Heart left ventricle (tissue), 16 donors: ENCODE data around the gene ZBED1. TPM values are rescaled to one million over a fixed set of nuclear protein-coding genes. Genes with fewer than 3 reads are reported as not detected.

Source experiments
- ATAC-seq, 4 donors: fragments of 200-7000 bp; cut with Tn5 transposase; one replicate each; pipeline ENCODE4 v1.9.1; 2020 to 2022; ENCODE audit warnings: moderate library complexity in 4 of 4, mild to moderate bottlenecking in 3 of 4, moderate number of reproducible peaks in 1 of 4
- DNase-seq, 5 donors: peaks; one replicate each; pipeline ENCODE4 v3.0.0-alpha.2; 2020
- H3K27ac ChIP-seq, 12 donors: fragments of 200-600 bp; sonication (generic) in 4 of 12; one replicate each; pipeline versions ENCODE4 v1.5.0 to v1.8.0; 2016 to 2022; ENCODE audit warnings: mild to moderate bottlenecking in 2 of 12
- H3K27me3 ChIP-seq, 9 donors: fragments of 200-600 bp; sonication (generic) in 2 of 9; one replicate each; pipeline versions ENCODE4 v1.5.1 to v1.8.0; 2016 to 2022; ENCODE audit warnings: mild to moderate bottlenecking in 3 of 9
- H3K36me3 ChIP-seq, 9 donors: fragments of 200-600 bp; sonication (generic) in 2 of 9; one replicate each; pipeline versions ENCODE4 v1.5.0 to v1.8.0; 2018 to 2022; ENCODE audit warnings: mild to moderate bottlenecking in 2 of 9
- H3K4me1 ChIP-seq, 12 donors: fragments of 200-600 bp; sonication (generic) in 4 of 12; one replicate each; pipeline versions ENCODE4 v1.5.0 to v1.8.0; 2016 to 2022; ENCODE audit warnings: mild to moderate bottlenecking in 3 of 12
- H3K4me3 ChIP-seq, 12 donors: fragments of 200-600 bp; sonication (generic) in 4 of 12; one replicate each; pipeline versions ENCODE4 v1.5.0 to v1.8.0; 2017 to 2022; ENCODE audit warnings: mild to moderate bottlenecking in 9 of 12, moderate library complexity in 4 of 12
- H3K9me3 ChIP-seq, 12 donors: fragments of 200-600 bp; sonication (generic) in 4 of 12; one replicate each; pipeline versions ENCODE4 v1.5.0 to v1.8.0; 2016 to 2022; ENCODE audit warnings: mild to moderate bottlenecking in 1 of 12
- POLR2A ChIP-seq, 2 donors: fragments of 450-650 bp; IDR thresholded peaks; one replicate each; pipeline ENCODE4 v1.6.1; 2017; ENCODE audit warnings: antibody characterized with exemption in 2 of 2, mild to moderate bottlenecking in 2 of 2, moderate library complexity in 2 of 2
- WGBS, 4 donors: extraction: QIAGEN DNeasy Blood & Tissue Kit in 2 of 4; methylation state at CpG; one replicate each; pipeline versions ENCODE4 v1.1.5 to v1.1.7; 2013 to 2018; 5-methylcytosine and 5-hydroxymethylcytosine counted together
- intact Hi-C, 10 donors: fragments of 100-400 bp; cut with DNase I; formaldehyde crosslinking; loops; one replicate each; pipeline versions ENCODE4 v1.11.1 to v1.14.2; 2022
- polyA plus RNA-seq, 2 donors: library from polyadenylated mRNA; stranded (reverse); fragments of 200-250 nt; gene quantifications; one replicate each; pipeline ENCODE4 v1.2.3, GENCODE V29; 2013
- total RNA-seq, 9 donors: library from RNA; depleted of rRNA in 2 of 9; stranded (reverse); fragments of >200 nt in 2 of 9; fragmentation: NEBNext Ultra II Directional in 3 of 9; extraction: Animal tissue kit (Norgen Biotek cat#: 25700) in 3 of 9; gene quantifications; one replicate each; pipeline versions ENCODE4 v1.1.0 to v1.2.4, GENCODE V29; 2016 to 2023
- TF ChIP-seq, protein P1 (sequence below), 12 donors: fragments of 200-600 bp; sonication (generic) in 4 of 12; IDR thresholded peaks; one replicate each; pipeline versions ENCODE4 v1.5.0 to v1.8.0; 2018 to 2022; ENCODE audit warnings: antibody characterized with exemption in 12 of 12, mild to moderate bottlenecking in 5 of 12
- donor health status: ischemic (EF 13 %, LVEDD 7.1; RV severe dilation, severe dysfunction).
- donor health status: healthy with polysubstance abuse.
- donor health status: DM: no; HTN: yes; CAD: no.
- donor health status: DM: no; HTN: no; CAD: no.
- donor health status: ischemic (EF 25% LVEDD 6.9; RV normal size, moderate dysfunction).
- donor health status: ischemic (EF 25% LVEDD 5.7; RV mildly dilated, moderate dysfunction).
- donor health status: healthy.
- donor health status: DM: yes; HTN: yes; CAD: no.
- donor health status: ischemic (EF 35%, LVEDD 5.7; RV mildly dilated, moderate dysfunction).
- donor health status: nonischemic (EF 11% LVEDD 7.7; RV severe dilation, severe dysfunction).
- donor health status: DM: yes; HTN: yes; CAD: no.
- donor health status: PGD.
- donor health status: ischemic (EF 29% LVEDD 5.4; RV normal size, mild dysfunction).
- donor health status: nonischemic (EF 23%, LVEDD 6.1; RV moderate dilation, normal function).

Gene ZBED1
- total and polyA plus RNA-seq, 11 donors: 25.9 to 87.1 (median 59.5) TPM

DNA sequence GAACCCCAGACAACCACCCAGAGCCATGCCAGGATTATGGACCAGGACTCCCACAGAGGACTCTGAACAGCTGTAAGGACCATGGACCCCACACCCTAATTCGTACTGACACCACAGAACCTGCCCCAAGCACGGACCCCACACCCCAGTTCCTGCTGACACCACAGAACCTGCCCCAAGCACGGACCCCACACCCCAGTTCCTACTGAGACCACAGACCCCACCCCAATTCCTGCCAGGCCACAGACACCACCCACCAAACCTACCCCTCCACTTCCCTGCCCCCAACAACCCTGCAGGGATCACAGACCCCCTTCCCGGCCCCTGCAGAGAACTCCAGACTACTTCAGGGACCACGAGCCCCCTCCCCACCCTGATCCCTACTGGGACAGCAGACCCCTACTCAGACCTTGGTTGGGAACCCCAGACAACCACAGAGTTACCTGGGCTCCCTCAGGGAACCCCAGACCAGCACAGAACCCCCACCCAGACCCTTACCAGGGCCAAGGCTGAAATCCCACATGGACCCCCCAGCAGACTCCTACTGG lies 1.4 kb upstream of the ZBED1 start:
- no peaks in the 10 kb centered on the region for H3K9me3 ChIP-seq
- DNase-seq (no peak), ATAC-seq (no peak)
- no peak for TF ChIP-seq POLR2A (IDR thresholded peaks at IDR 0.05)
- TF ChIP-seq, protein P1, sequence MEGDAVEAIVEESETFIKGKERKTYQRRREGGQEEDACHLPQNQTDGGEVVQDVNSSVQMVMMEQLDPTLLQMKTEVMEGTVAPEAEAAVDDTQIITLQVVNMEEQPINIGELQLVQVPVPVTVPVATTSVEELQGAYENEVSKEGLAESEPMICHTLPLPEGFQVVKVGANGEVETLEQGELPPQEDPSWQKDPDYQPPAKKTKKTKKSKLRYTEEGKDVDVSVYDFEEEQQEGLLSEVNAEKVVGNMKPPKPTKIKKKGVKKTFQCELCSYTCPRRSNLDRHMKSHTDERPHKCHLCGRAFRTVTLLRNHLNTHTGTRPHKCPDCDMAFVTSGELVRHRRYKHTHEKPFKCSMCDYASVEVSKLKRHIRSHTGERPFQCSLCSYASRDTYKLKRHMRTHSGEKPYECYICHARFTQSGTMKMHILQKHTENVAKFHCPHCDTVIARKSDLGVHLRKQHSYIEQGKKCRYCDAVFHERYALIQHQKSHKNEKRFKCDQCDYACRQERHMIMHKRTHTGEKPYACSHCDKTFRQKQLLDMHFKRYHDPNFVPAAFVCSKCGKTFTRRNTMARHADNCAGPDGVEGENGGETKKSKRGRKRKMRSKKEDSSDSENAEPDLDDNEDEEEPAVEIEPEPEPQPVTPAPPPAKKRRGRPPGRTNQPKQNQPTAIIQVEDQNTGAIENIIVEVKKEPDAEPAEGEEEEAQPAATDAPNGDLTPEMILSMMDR (IDR thresholded peaks at IDR 0.05): no peak
- no peak overlapping the region for H3K4me3 ChIP-seq
- H3K36me3 ChIP-seq: peaks cover 0 to under 1% (median 0%) of the 10 kb centered on the region in 9 donors
- no peaks in the 10 kb centered on the region for H3K27me3 ChIP-seq
- intact Hi-C loops: no loop called here
- peaks cover 0 to 32% (median 27%) of the 10 kb centered on the region in 12 donors for H3K4me1 ChIP-seq
- H3K27ac ChIP-seq: no peak overlapping the region
- 85 to 95% (median 90%) methylated on average over 5 of the region's 5 CpGs for WGBS, 4 donors

DNA sequence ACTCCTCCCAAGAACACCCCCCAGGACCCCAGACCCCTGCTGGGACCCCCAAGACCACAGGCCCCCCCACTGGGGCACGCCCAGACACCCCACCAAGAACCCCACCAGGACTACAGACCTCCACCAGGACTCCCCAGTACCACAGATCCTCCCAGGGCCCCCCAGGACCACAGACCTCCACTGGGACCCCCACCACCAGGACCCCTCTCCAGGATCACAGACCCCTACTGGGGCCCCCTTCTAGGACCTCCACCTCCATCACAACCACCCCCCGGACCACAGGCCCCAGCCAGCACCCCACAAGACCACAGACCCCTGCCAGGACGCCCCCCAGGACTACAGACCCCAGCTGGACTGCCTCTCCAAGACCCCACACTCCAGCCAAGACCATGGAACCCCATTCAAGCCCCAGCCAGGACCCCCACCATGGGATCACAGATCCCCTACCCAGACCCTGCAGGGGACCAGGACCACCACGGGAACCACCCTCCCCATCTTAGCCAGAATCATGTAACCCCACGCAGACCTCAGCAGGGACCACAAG lies 855 bp upstream of the ZBED1 start:
- Histone ChIP-seq H3K4me1 (peaks cover 0 to 35% (median 29%) of the 10 kb centered on the region in 12 donors), H3K27ac (no peak overlapping the region), H3K4me3 (no peak overlapping the region), H3K27me3 (no peaks in the 10 kb centered on the region), H3K36me3 (peaks cover 0 to 6% (median 0%) of the 10 kb centered on the region in 9 donors), H3K9me3 (no peaks in the 10 kb centered on the region)
- ATAC-seq (no peak), DNase-seq (no peak)
- intact Hi-C loops: no loop called here
- TF ChIP-seq, protein P1 (IDR thresholded peaks at IDR 0.05): no peak
- no peak for TF ChIP-seq POLR2A (IDR thresholded peaks at IDR 0.05)
- WGBS, 4 donors: 93 to 100% (median 95%) methylated on average over 4 to 5 of the region's 5 CpGs

DNA sequence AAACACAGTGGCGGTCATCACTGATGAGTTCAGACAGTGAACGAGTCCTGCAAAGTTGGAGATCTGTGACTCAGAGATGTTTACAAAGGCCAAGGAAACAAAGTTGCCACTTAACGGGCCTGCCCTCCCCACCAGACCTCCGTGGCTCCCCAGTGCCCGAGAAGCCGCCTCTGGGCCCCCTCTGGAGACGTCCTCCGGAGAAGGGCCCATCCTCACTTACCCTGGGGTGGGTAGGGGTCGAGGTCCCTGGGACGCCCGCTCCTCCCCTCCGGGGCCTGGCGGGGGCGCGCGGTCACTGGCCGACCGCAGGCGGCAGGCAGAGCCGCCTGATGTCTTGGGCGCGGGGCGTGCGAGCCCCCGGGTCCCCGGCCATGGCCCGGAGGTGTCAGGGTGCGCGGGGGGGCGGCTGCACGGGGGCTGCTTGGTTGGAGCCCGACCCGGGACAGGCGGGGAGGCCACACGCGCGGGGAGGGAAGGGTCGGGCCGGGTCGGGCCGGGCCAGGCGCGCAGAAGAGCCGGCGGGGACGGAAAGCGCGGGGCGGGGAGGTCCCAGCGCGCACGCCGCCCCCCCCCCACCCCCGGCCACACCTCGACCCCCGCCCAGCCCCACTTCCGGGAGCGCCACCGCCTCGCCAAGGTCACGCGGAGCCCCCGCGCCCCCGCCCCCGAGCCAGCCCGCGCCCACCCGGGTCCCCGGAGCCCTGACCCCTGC lies 529 bp downstream of the ZBED1 start:
- intact Hi-C loops: no loop called here
- Histone ChIP-seq H3K4me3 (peak overlapping the region; percentile 68 to 98 (median 88)), H3K27ac (peak overlapping the region; percentile 86 to 98 (median 91)), H3K4me1 (peaks cover 0 to 45% (median 29%) of the 10 kb centered on the region in 12 donors), H3K9me3 (no peaks in the 10 kb centered on the region), H3K27me3 (no peaks in the 10 kb centered on the region), H3K36me3 (peaks cover 0 to 15% (median 0%) of the 10 kb centered on the region in 9 donors)
- ATAC-seq: peak; percentile 22 to 55 (median 45)
- no peak for TF ChIP-seq POLR2A (IDR thresholded peaks at IDR 0.05)
- TF ChIP-seq, protein P1 (IDR thresholded peaks at IDR 0.05): peak in 4 of 12 donors; percentile 9 to 20 (median 14)
- DNase-seq: peak in 4 of 5 donors; percentile 49 to 77 (median 55)
- 1 to 3% (median 1%) methylated on average over 12 to 70 of the region's 70 CpGs for WGBS, 4 donors

DNA sequence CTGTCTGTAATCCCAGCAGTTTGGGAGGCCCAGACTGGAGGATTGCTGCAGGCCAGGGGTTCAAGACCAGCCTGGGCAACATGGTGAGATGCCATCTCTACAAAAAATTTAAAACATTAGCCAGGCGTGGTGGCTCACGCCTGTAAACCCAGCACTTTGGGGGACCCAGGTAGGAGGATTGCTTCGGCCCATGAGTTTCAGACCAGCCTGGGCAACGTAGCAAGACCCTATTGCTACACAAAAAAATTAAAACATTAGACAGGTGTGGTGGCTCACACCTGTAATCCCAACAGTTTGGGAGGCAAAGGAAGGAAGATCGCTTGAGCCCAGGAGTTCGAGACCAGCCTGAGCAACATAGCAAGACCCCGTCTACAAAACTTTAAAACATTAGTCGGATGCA lies 1.3 kb downstream of the ZBED1 start:
- WGBS, 4 donors: 89 to 92% (median 90%) methylated on average over 8 of the region's 8 CpGs
- TF ChIP-seq, protein P1 (IDR thresholded peaks at IDR 0.05): no peak
- Histone ChIP-seq H3K27ac (peak overlapping the region; percentile 86 to 98 (median 91)), H3K9me3 (no peaks in the 10 kb centered on the region), H3K36me3 (peaks cover 0 to 15% (median 0%) of the 10 kb centered on the region in 9 donors), H3K4me1 (peaks cover 0 to 51% (median 29%) of the 10 kb centered on the region in 12 donors), H3K4me3 (peak overlapping the region; percentile 68 to 98 (median 88)), H3K27me3 (no peaks in the 10 kb centered on the region)
- ATAC-seq (no peak), DNase-seq (no peak)
- intact Hi-C loops: loop anchor here in 4 of 10 donors (5.0 to 10.0 kb wide), 4 partner anchors 95 to 195 kb away; partner anchors contain the start of gene CD99 (in 1 of the 4)
